Breast epithelium (tissue), 4 donors: ENCODE measurements around the gene LYPLAL1. TPM values are rescaled to one million over a fixed set of nuclear protein-coding genes. Genes with fewer than 3 reads are reported as not detected.

Source experiments
- DNase-seq, 2 donors: peaks; one replicate each; pipeline ENCODE4 v3.0.0-alpha.2; 2019; ENCODE audit warnings: low spot score in 2 of 2
- H3K27ac ChIP-seq, 2 donors: fragments of 200-600 bp; sonication (generic) in 1 of 2; one replicate each; pipeline ENCODE4 v1.5.1; 2016 to 2019; ENCODE audit warnings: mild to moderate bottlenecking in 1 of 2
- H3K27me3 ChIP-seq, 2 donors: fragments of 200-600 bp; sonication (generic) in 1 of 2; one replicate each; pipeline versions ENCODE4 v1.5.1 to v1.6.0; 2017 to 2019; ENCODE audit warnings: control low read depth in 1 of 2, mild to moderate bottlenecking in 1 of 2
- H3K36me3 ChIP-seq: fragments of 200-600 bp; one replicate; pipeline ENCODE4 v1.5.1; 2019
- H3K4me1 ChIP-seq, 2 donors: fragments of 200-600 bp; sonication (generic); one replicate each; pipeline ENCODE4 v1.5.1; 2016 to 2019; ENCODE audit warnings: control low read depth in 1 of 2
- H3K4me3 ChIP-seq, 3 donors: fragments of 200-600 bp; sonication (generic); 1 replicate in 2 of 3; 2 replicates in 1 of 3; pipeline ENCODE4 v1.5.1; 2016 to 2019; ENCODE audit warnings: mild to moderate bottlenecking in 3 of 3, moderate library complexity in 2 of 3
- H3K9me3 ChIP-seq, 2 donors: fragments of 200-600 bp; sonication (generic) in 1 of 2; one replicate each; pipeline ENCODE4 v1.5.1; 2016 to 2019; ENCODE audit warnings: control low read depth in 1 of 2
- POLR2A ChIP-seq: fragments of 450-650 bp; IDR thresholded peaks from one replicate; pipeline ENCODE4 v1.6.1; 2016; ENCODE audit warnings: antibody characterized with exemption, mild to moderate bottlenecking, moderate library complexity
- POLR2AphosphoS5 ChIP-seq, 3 donors: sonication (generic); formaldehyde crosslinking; IDR thresholded peaks; one replicate each; pipeline ENCODE4 v1.6.1; 2017; ENCODE audit warnings: antibody characterized with exemption in 3 of 3
- intact Hi-C: fragments of 100-400 bp; cut with DNase I; formaldehyde crosslinking; loops from one replicate; pipeline ENCODE4 v1.15.1; 2023; ENCODE audit warnings: low total_unique reads
- total RNA-seq, 3 donors: library from RNA; depleted of rRNA; stranded (reverse); fragments of >200 nt; gene quantifications; one replicate each; pipeline ENCODE4 v1.1.0, GENCODE V29; 2016
- TF ChIP-seq, protein P1 (sequence below), 3 donors: fragments of 450-650 bp; IDR thresholded peaks; one replicate each; pipeline ENCODE4 v1.5.1; 2016 to 2017; ENCODE audit warnings: antibody characterized with exemption in 3 of 3, mild to moderate bottlenecking in 3 of 3, moderate library complexity in 3 of 3

LYPLAL1 gene
- total RNA-seq, 3 donors from 2014 or later: 21.0 to 40.0 (median 29.9) TPM

- no peak for DNase-seq
- Histone ChIP-seq H3K9me3 (no peaks in the 10 kb centered on the region), H3K4me1 (no peaks in the 10 kb centered on the region), H3K36me3 (no peaks in the 10 kb centered on the region), H3K4me3 (no peak overlapping the region), H3K27me3 (no peaks in the 10 kb centered on the region), H3K27ac (no peak overlapping the region)
- intact Hi-C loops: no loop called here
- TF ChIP-seq, protein P1, sequence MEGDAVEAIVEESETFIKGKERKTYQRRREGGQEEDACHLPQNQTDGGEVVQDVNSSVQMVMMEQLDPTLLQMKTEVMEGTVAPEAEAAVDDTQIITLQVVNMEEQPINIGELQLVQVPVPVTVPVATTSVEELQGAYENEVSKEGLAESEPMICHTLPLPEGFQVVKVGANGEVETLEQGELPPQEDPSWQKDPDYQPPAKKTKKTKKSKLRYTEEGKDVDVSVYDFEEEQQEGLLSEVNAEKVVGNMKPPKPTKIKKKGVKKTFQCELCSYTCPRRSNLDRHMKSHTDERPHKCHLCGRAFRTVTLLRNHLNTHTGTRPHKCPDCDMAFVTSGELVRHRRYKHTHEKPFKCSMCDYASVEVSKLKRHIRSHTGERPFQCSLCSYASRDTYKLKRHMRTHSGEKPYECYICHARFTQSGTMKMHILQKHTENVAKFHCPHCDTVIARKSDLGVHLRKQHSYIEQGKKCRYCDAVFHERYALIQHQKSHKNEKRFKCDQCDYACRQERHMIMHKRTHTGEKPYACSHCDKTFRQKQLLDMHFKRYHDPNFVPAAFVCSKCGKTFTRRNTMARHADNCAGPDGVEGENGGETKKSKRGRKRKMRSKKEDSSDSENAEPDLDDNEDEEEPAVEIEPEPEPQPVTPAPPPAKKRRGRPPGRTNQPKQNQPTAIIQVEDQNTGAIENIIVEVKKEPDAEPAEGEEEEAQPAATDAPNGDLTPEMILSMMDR (IDR thresholded peaks at IDR 0.05): no peak
- TF ChIP-seq POLR2AphosphoS5 (IDR thresholded peaks at IDR 0.05): no peak
- no peak for TF ChIP-seq POLR2A
Observed at GRCh38 chr1:219202567-219202966, 28.9 kb downstream of the LYPLAL1 start.

DNA sequence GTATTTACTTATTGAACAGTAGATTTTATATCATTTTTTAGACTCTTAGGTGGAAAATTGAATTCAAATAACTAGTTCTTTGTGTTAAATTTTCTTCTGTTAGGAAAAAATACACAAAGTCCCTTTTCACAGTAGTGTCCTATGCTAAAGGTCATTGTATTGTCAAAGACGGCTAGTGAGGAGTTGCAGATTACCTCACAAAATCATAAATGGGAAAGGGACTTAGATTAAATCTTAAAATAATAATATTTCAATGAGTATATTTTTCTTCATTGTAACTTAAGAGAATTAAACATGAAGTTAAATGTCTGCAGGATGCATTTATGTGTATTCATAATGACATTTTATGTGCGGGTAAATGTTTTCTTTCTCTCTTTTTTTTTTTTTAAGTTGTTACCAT is 32.7 kb downstream of the LYPLAL1 start:
- Histone ChIP-seq H3K9me3 (no peaks in the 10 kb centered on the region), H3K4me3 (no peak overlapping the region), H3K36me3 (no peaks in the 10 kb centered on the region), H3K4me1 (no peaks in the 10 kb centered on the region), H3K27me3 (no peaks in the 10 kb centered on the region), H3K27ac (no peak overlapping the region)
- intact Hi-C loops: no loop called here
- no peak for DNase-seq
- no peak for TF ChIP-seq POLR2AphosphoS5 (IDR thresholded peaks at IDR 0.05)

- H3K4me3 ChIP-seq: no peak overlapping the region
- no peak for TF ChIP-seq POLR2AphosphoS5 (IDR thresholded peaks at IDR 0.05)
- TF ChIP-seq, protein P1 (IDR thresholded peaks at IDR 0.05): no peak
- no peak for TF ChIP-seq POLR2A
- H3K36me3 ChIP-seq: no peaks in the 10 kb centered on the region
- H3K27ac ChIP-seq: no peak overlapping the region
- H3K9me3 ChIP-seq: no peaks in the 10 kb centered on the region
- no peak for DNase-seq
- no peaks in the 10 kb centered on the region for H3K4me1 ChIP-seq
- H3K27me3 ChIP-seq: no peaks in the 10 kb centered on the region
- intact Hi-C loops: no loop called here
Observed at GRCh38 chr1:219209578-219209977, 35.9 kb downstream of the LYPLAL1 start.

DNA sequence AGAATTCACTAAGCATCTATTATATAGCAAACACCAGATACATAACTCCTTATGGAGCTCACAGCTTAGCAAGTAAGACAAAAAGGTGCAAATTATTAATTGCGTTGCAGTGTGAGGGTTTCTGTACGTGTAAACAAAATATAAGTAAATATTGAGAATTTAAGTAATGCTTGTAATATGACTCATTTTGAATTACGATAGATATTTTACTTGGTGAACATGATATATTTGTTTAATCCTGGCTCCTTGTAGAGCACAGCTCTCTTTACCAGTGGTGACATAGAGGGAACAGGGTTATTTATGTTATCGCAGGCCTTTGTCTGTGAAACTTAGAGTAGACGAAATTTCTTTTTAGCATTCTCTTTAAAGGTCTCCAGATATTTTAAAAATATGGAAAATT is 36.4 kb downstream of the LYPLAL1 start:
- no peaks in the 10 kb centered on the region for H3K9me3 ChIP-seq
- H3K4me3 ChIP-seq: no peak overlapping the region
- H3K4me1 ChIP-seq: no peaks in the 10 kb centered on the region
- intact Hi-C loops: no loop called here
- TF ChIP-seq POLR2A: no peak
- TF ChIP-seq, protein P1 (IDR thresholded peaks at IDR 0.05): no peak
- TF ChIP-seq POLR2AphosphoS5 (IDR thresholded peaks at IDR 0.05): no peak
- no peaks in the 10 kb centered on the region for H3K36me3 ChIP-seq
- no peak overlapping the region for H3K27ac ChIP-seq
- H3K27me3 ChIP-seq: no peaks in the 10 kb centered on the region
- no peak for DNase-seq

DNA sequence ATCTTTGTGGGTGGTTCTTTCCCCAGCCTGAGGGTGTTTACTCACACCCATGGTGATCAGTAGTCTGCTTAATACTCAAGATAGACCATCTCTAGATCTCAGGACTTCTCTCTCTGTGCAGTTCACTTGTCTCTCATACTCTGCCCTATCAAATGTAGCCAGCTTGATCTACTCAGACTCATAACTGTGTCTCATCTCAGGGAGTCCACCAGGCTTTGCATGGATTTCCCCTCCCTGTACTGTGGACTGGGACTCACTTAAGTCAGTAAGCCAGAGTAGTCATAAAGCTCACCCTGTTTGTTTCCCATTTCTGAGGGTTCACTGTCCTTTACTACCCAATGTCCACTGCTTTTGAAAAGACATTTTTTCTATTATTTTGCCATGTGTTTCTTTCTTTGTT is 41.8 kb downstream of the LYPLAL1 start:
- H3K9me3 ChIP-seq: no peaks in the 10 kb centered on the region
- no peak overlapping the region for H3K4me3 ChIP-seq
- H3K36me3 ChIP-seq: no peaks in the 10 kb centered on the region
- no peak for DNase-seq
- TF ChIP-seq POLR2AphosphoS5 (IDR thresholded peaks at IDR 0.05): no peak
- TF ChIP-seq, protein P1 (IDR thresholded peaks at IDR 0.05): no peak
- TF ChIP-seq POLR2A: no peak
- intact Hi-C loops: no loop called here
- H3K27ac ChIP-seq: no peak overlapping the region
- H3K4me1 ChIP-seq: no peaks in the 10 kb centered on the region
- no peaks in the 10 kb centered on the region for H3K27me3 ChIP-seq

DNA sequence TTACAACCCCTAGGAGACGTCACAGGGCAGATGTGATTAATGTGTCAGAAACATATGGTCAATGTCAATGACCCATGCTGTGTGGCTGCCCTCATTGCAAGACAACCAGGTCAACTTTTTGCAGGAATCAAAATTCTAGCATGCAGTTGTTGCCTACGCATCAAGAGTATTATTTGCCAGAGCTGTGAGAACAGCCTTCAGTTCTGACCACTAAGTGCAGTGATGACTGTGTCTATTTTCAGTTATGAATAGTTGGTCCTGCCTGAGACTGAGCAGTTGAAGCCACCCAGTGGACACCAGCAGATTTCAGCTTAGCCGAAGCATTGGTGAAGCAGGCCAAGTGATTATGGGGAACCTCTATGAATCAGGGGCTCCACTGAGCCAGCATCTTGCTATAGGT is 47.3 kb downstream of the LYPLAL1 start:
- H3K36me3 ChIP-seq: no peaks in the 10 kb centered on the region
- intact Hi-C loops: no loop called here
- no peak overlapping the region for H3K27ac ChIP-seq
- H3K4me1 ChIP-seq: no peaks in the 10 kb centered on the region
- no peaks in the 10 kb centered on the region for H3K27me3 ChIP-seq
- no peak for DNase-seq
- TF ChIP-seq POLR2AphosphoS5 (IDR thresholded peaks at IDR 0.05) (no peak), POLR2A (no peak)
- TF ChIP-seq, protein P1 (IDR thresholded peaks at IDR 0.05): no peak
- no peak overlapping the region for H3K4me3 ChIP-seq
- H3K9me3 ChIP-seq: no peaks in the 10 kb centered on the region
